NB4 (cell line): ENCODE measurements around the gene PTGES2.

ENCODE experiments used
- CTCF ChIP-seq: IDR thresholded peaks from one replicate; pipeline ENCODE4 v1.5.1; 2012; ENCODE audit warnings: low read depth, low read length
- POLR2A ChIP-seq: IDR thresholded peaks from 2 replicates; pipeline ENCODE4 v1.6.1; 2011; ENCODE audit warnings: mild to moderate bottlenecking; ENCODE audit not compliant: insufficient read length; ENCODE audit errors: extremely low read depth

- TF ChIP-seq POLR2A: no peak
- TF ChIP-seq CTCF: no peak
Measured at GRCh38 chr9:128149951-128150593, 22.5 kb upstream of the PTGES2 start.
